Gastrocnemius medialis (tissue), 4 donors: Measurements from ENCODE around the gene ABCB10. TPM values are rescaled to one million over a fixed set of nuclear protein-coding genes. Genes with fewer than 3 reads are reported as not detected.
A peak's percentile ranks its signal among the peaks of the same experiment; 100 is the strongest.

Experiments
- ATAC-seq, 2 donors: fragments of 150-250 bp; one replicate each; pipeline ENCODE4 v1.9.1; 2016
- DNase-seq, 2 donors: peaks; one replicate each; pipeline ENCODE4 v3.0.0-alpha.2; 2019
- H3K27ac ChIP-seq, 4 donors: fragments of 200-600 bp; sonication (generic); 1 replicate in 1 of 4; 2 replicates in 3 of 4; pipeline ENCODE4 v1.5.1; 2016 to 2018; ENCODE audit warnings: mild to moderate bottlenecking in 2 of 4, moderate library complexity in 1 of 4
- H3K27me3 ChIP-seq, 3 donors: fragments of 200-600 bp; sonication (generic) in 2 of 3; 1 replicate in 1 of 3; 2 replicates in 2 of 3; pipeline versions ENCODE4 v1.5.1 to v1.6.0; 2016 to 2019; ENCODE audit warnings: mild to moderate bottlenecking in 1 of 3, moderate library complexity in 1 of 3
- H3K36me3 ChIP-seq, 2 donors: fragments of 200-600 bp; sonication (generic) in 1 of 2; one replicate each; pipeline ENCODE4 v1.5.1; 2017 to 2018
- H3K4me1 ChIP-seq, 2 donors: fragments of 200-600 bp; sonication (generic) in 1 of 2; one replicate each; pipeline ENCODE4 v1.5.1; 2016 to 2017; ENCODE audit warnings: mild to moderate bottlenecking in 2 of 2
- H3K4me3 ChIP-seq, 4 donors: fragments of 200-600 bp; sonication (generic) in 3 of 4; 1 replicate in 1 of 4; 2 replicates in 3 of 4; pipeline ENCODE4 v1.5.1; 2016 to 2019; ENCODE audit warnings: mild to moderate bottlenecking in 2 of 4
- H3K9me3 ChIP-seq, 3 donors: fragments of 200-600 bp; sonication (generic) in 2 of 3; 1 replicate in 1 of 3; 2 replicates in 2 of 3; pipeline ENCODE4 v1.5.1; 2016 to 2019
- CTCF ChIP-seq, 5 experiments: fragments of 450-650 bp in 3 of 5; fragments of 200-600 bp in 2 of 5; sonication (generic) in 2 of 5; IDR thresholded peaks in 4 of 5; conservative IDR thresholded peaks in 1 of 5; 1 replicate in 4 of 5; 2 replicates in 1 of 5; pipeline ENCODE4 v1.5.1; 2016 to 2019; ENCODE audit warnings: antibody characterized with exemption in 5 of 5, mild to moderate bottlenecking in 3 of 5, moderate library complexity in 3 of 5
- POLR2A ChIP-seq, 2 donors: fragments of 450-650 bp; IDR thresholded peaks; one replicate each; pipeline ENCODE4 v1.6.1; 2017; ENCODE audit warnings: antibody characterized with exemption in 2 of 2, mild to moderate bottlenecking in 2 of 2, moderate library complexity in 2 of 2
- in situ Hi-C, 4 donors: fragments of 200-750 bp; cut with MboI; loops; one replicate each; pipeline versions ENCODE4 v1.15.0 to v1.8.0; 2017; ENCODE audit warnings: low sequenced_read_pairs in 4 of 4
- intact Hi-C: fragments of 100-400 bp; cut with DNase I; formaldehyde crosslinking; loops from one replicate; pipeline ENCODE4 v1.15.1; 2023; ENCODE audit warnings: low total_unique reads
- total RNA-seq, 4 donors: library from RNA; depleted of rRNA; stranded (reverse); fragments of >200 nt; gene quantifications; one replicate each; pipeline versions ENCODE4 v1.1.0 to v1.2.3, GENCODE V29; 2016

The ABCB10 gene
- total RNA-seq, 4 donors from 2014 or later = 14.5 to 29.9 (median 19.3) TPM

- in situ Hi-C loops = no loop called here
- Histone ChIP-seq H3K27me3 (no peaks in the 10 kb centered on the region), H3K27ac (peak overlapping the region; percentile 85 to 95 (median 90)), H3K4me3 (peak overlapping the region; percentile 76 to 95 (median 86)), H3K4me1 (peaks cover 27 to 46% of the 10 kb centered on the region in 2 donors), H3K36me3 (no peaks in the 10 kb centered on the region), H3K9me3 (no peaks in the 10 kb centered on the region)
- no peak for DNase-seq
- ATAC-seq = no peak
- intact Hi-C loops = loop anchor here (5.0 to 10.0 kb wide), 3 partner anchors 287 to 745 kb away; partner anchors contain the start of gene GALNT2
- no peak for TF ChIP-seq CTCF (IDR thresholded peaks at IDR 0.05 in 4 of 5, conservative IDR thresholded peaks at IDR 0.05 in 1 of 5)
- no peak for TF ChIP-seq POLR2A (IDR thresholded peaks at IDR 0.05)
Measured at GRCh38 chr1:229557200-229557850, 1.2 kb downstream of the ABCB10 start.

- no peak overlapping the region for H3K4me3 ChIP-seq
- no peak for DNase-seq
- no peak for ATAC-seq
- TF ChIP-seq POLR2A (IDR thresholded peaks at IDR 0.05) (no peak), CTCF (IDR thresholded peaks at IDR 0.05 in 4 of 5, conservative IDR thresholded peaks at IDR 0.05 in 1 of 5) (no peak)
- in situ Hi-C loops (no loop called here), intact Hi-C loops (loop anchor here (5.0 to 10.0 kb wide), 3 partner anchors 290 to 747 kb away; partner anchors contain the start of gene GALNT2)
- no peaks in the 10 kb centered on the region for H3K9me3 ChIP-seq
- no peak overlapping the region for H3K27ac ChIP-seq
- no peaks in the 10 kb centered on the region for H3K27me3 ChIP-seq
- no peaks in the 10 kb centered on the region for H3K36me3 ChIP-seq
- H3K4me1 ChIP-seq = peaks cover 27 to 54% of the 10 kb centered on the region in 2 donors
Measured at GRCh38 chr1:229554886-229555621, 3.5 kb downstream of the ABCB10 start.

GRCh38 chr1:229553621-229554130 is 4.8 kb downstream of the ABCB10 start:
- intact Hi-C loops = loop anchor here (10.0 kb wide), 1 partner anchor 291 kb away; no protein-coding TSS in a partner anchor

DNA sequence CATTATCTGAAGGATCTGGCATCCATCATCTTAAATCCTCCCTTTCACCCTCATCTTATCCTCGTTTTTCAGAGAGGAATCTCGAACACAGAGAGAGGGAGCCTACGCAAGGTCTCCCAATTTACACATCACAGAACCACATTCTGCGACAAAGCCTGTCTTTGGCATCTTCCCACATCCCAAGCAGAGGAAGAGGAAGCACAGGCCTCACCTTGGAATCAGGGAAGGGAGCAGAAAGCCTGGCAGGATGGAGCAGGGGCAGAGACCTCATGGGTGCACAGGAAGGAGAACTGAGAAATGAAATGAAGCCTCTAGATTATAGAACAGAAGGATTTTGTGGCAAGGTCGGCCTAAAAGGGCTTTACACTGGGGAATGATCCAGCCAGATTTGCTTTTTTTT is 5.8 kb downstream of the ABCB10 start:
- Histone ChIP-seq H3K4me1 (peaks cover 20 to 47% of the 10 kb centered on the region in 2 donors), H3K27ac (no peak overlapping the region), H3K27me3 (no peaks in the 10 kb centered on the region), H3K4me3 (no peak overlapping the region), H3K9me3 (no peaks in the 10 kb centered on the region), H3K36me3 (peaks cover 0 to 6% of the 10 kb centered on the region in 2 donors)
- intact Hi-C loops (loop anchor here (10.0 kb wide), 1 partner anchor 292 kb away; no protein-coding TSS in a partner anchor), in situ Hi-C loops (no loop called here)
- no peak for ATAC-seq
- TF ChIP-seq CTCF (IDR thresholded peaks at IDR 0.05 in 4 of 5, conservative IDR thresholded peaks at IDR 0.05 in 1 of 5) (no peak), POLR2A (IDR thresholded peaks at IDR 0.05) (no peak)
- no peak for DNase-seq

More at GRCh38 chr1:229553621-229554130, 4.8 kb downstream of the ABCB10 start:
- no peak for ATAC-seq
- no peak for DNase-seq
- Histone ChIP-seq H3K27ac (no peak overlapping the region), H3K9me3 (no peaks in the 10 kb centered on the region), H3K36me3 (peaks cover 0 to 6% of the 10 kb centered on the region in 2 donors), H3K27me3 (no peaks in the 10 kb centered on the region), H3K4me3 (no peak overlapping the region), H3K4me1 (peaks cover 20 to 47% of the 10 kb centered on the region in 2 donors)
- in situ Hi-C loops = no loop called here
- TF ChIP-seq CTCF (IDR thresholded peaks at IDR 0.05 in 4 of 5, conservative IDR thresholded peaks at IDR 0.05 in 1 of 5) = no peak
